K562 (cell line): ENCODE results near the gene FTH1. TPM values are rescaled to one million over a fixed set of nuclear protein-coding genes. Genes with fewer than 3 reads are reported as not detected.

Source experiments
- ADNP ChIP-seq: fragments of 200-800 bp; sonication (Bioruptor generic); IDR thresholded peaks from 2 replicates; pipeline ENCODE4 v1.6.1; 2016; ENCODE audit warnings: missing genetic modification characterization, missing compliant biosample characterization
- ATF3 ChIP-seq, 2 experiments: fragments of 450-650 bp in 1 of 2; sonication (generic) in 1 of 2; formaldehyde crosslinking in 1 of 2; IDR thresholded peaks in 1 of 2; conservative IDR thresholded peaks in 1 of 2; 2 replicates each; pipeline versions ENCODE4 v1.6.1 to v1.8.1; 2016 to 2023; ENCODE audit warnings: mild to moderate bottlenecking in 2 of 2, moderate library complexity in 2 of 2, inconsistent platforms in 1 of 2, missing genetic modification reagents in 1 of 2
- BCOR ChIP-seq: fragments of 450-650 bp; IDR thresholded peaks from 2 replicates; pipeline ENCODE4 v1.6.1; 2016
- CBFA2T2 ChIP-seq: fragments of 450-650 bp; conservative IDR thresholded peaks from 2 replicates; pipeline ENCODE4 v1.6.1; 2017; ENCODE audit warnings: mild to moderate bottlenecking
- CREM ChIP-seq: IDR thresholded peaks from 2 replicates; pipeline ENCODE4 v1.6.1; 2014; ENCODE audit warnings: antibody characterized with exemption, low read depth
- CTBP1 ChIP-seq: fragments of 450-650 bp; IDR thresholded peaks from 2 replicates; pipeline ENCODE4 v1.6.1; 2016; ENCODE audit warnings: borderline replicate concordance
- E2F5 ChIP-seq: sonication (generic); formaldehyde crosslinking; IDR thresholded peaks from 2 replicates; pipeline ENCODE4 v1.8.0; 2022; ENCODE audit warnings: mild to moderate bottlenecking, missing genetic modification reagents
- ETV5 ChIP-seq: sonication (generic); formaldehyde crosslinking; IDR thresholded peaks from 2 replicates; pipeline ENCODE4 v1.4.0; 2020; ENCODE audit warnings: low read depth, mild to moderate bottlenecking, missing genetic modification reagents
- HDAC1 ChIP-seq, 2 experiments: fragments of 450-650 bp; IDR thresholded peaks; 2 replicates each; pipeline ENCODE4 v1.6.1; 2016 to 2017; ENCODE audit warnings: inconsistent platforms in 1 of 2, mild to moderate bottlenecking in 1 of 2, moderate library complexity in 1 of 2
- HDAC2 ChIP-seq: fragments of 450-650 bp; IDR thresholded peaks from 2 replicates; pipeline ENCODE4 v1.6.1; 2016; ENCODE audit warnings: mild to moderate bottlenecking
- HMGN3 ChIP-seq: IDR thresholded peaks from 2 replicates; pipeline ENCODE4 v1.6.1; 2011; ENCODE audit warnings: borderline replicate concordance, low read depth, mild to moderate bottlenecking, mixed read lengths, low read length; ENCODE audit not compliant: insufficient read length; ENCODE audit errors: extremely low read depth
- KDM5B ChIP-seq: fragments of 200-600 bp; sonication (generic); IDR thresholded peaks from 2 replicates; pipeline ENCODE4 v1.6.1; 2012; ENCODE audit warnings: low read depth, mild to moderate bottlenecking, moderate library complexity, low read length, control low read depth, inconsistent platforms; ENCODE audit not compliant: insufficient replicate concordance
- KLF6 ChIP-seq: fragments of 250-450 bp; sonication (Bioruptor Pico); IDR thresholded peaks from 2 replicates; pipeline ENCODE4 v1.4.0; 2020; ENCODE audit warnings: mild to moderate bottlenecking, moderate library complexity, borderline replicate concordance
- MEIS2 ChIP-seq: fragments of 450-650 bp; IDR thresholded peaks from 2 replicates; pipeline ENCODE4 v1.6.1; 2014; ENCODE audit warnings: mild to moderate bottlenecking; ENCODE audit not compliant: partially characterized antibody
- NFE2 ChIP-seq: IDR thresholded peaks from 2 replicates; pipeline ENCODE4 v1.6.1; 2014; ENCODE audit warnings: antibody characterized with exemption, low read depth
- PRDM10 ChIP-seq: fragments of 450-650 bp; IDR thresholded peaks from 2 replicates; pipeline ENCODE4 v1.6.1; 2018; ENCODE audit not compliant: partially characterized antibody
- SMARCA4 ChIP-seq: fragments of 450-650 bp; IDR thresholded peaks from 2 replicates; pipeline ENCODE4 v1.6.1; 2016
- SUPT5H ChIP-seq: fragments of 450-650 bp; IDR thresholded peaks from 2 replicates; pipeline ENCODE4 v1.6.1; 2016
- THRA ChIP-seq: fragments of 450-650 bp; IDR thresholded peaks from 2 replicates; pipeline ENCODE4 v1.6.1; 2017; ENCODE audit warnings: mild to moderate bottlenecking, moderate library complexity
- ZFX ChIP-seq: sonication (generic); formaldehyde crosslinking; IDR thresholded peaks from 2 replicates; pipeline ENCODE4 v1.8.0; 2022; ENCODE audit warnings: mild to moderate bottlenecking, missing genetic modification reagents, moderate library complexity
- ZNF140 ChIP-seq: fragments of 250-450 bp; sonication (Bioruptor Pico); IDR thresholded peaks from 2 replicates; pipeline ENCODE4 v1.8.0; 2021; ENCODE audit warnings: moderate library complexity, mild to moderate bottlenecking, inconsistent platforms
- ZNF263 ChIP-seq: sonication (generic); formaldehyde crosslinking; IDR thresholded peaks from 2 replicates; pipeline ENCODE4 v1.8.0; 2022; ENCODE audit warnings: mild to moderate bottlenecking, missing genetic modification reagents, borderline replicate concordance
- polyA plus RNA-seq, 8 experiments: library from polyadenylated mRNA; depleted of rRNA in 4 of 8; stranded (reverse) in 5 of 8; unstranded in 3 of 8; fragments of >200 nt; fragmentation: Nextera tagmentation in 2 of 8; fragmentation: Illumina TruSeq in 1 of 8; extraction: Ambion mirVana in 2 of 8; extraction: Trizol in 1 of 8; gene quantifications; 2 replicates each; pipeline versions ENCODE4 v1.2.1 to v1.2.3, GENCODE V29; 2011 to 2014; ENCODE audit warnings: inconsistent platforms in 1 of 8, missing spikeins in 1 of 8
- total RNA-seq, 7 experiments: library from RNA; depleted of rRNA in 6 of 7; stranded (reverse); fragments of >200 nt in 6 of 7; fragmentation: Illumina TruSeq in 2 of 7; extraction: Trizol in 2 of 7; gene quantifications; 2 replicates each; pipeline versions ENCODE4 v1.2.1 to v1.2.3, GENCODE V29; 2011 to 2021; ENCODE audit warnings: low replicate concordance in 1 of 7

The FTH1 gene
- total and polyA plus RNA-seq, 9 of the 15 experiments (the other 6 are each of a cell fraction or from before 2014, with no cell fraction given): 370 to 3,146 (median 802) TPM

GRCh38 chr11:61954106-61954850 is 13.2 kb downstream of the FTH1 start (continued):
- TF ChIP-seq KLF6 (CRISPR knock-in tag): no peak
- 0 out of 2 replicates have a peak, but pooled peaks have one; percentile 11 for TF ChIP-seq CTBP1
- TF ChIP-seq ETV5: no peak
- no peak for TF ChIP-seq THRA
- TF ChIP-seq HDAC1 (IDR thresholded peaks at IDR 0.05): no peak
- TF ChIP-seq ZNF263 (CRISPR knock-in tag): no peak
- peak; percentile 27; the same call in 1 of the 2 replicates for TF ChIP-seq HDAC2
- TF ChIP-seq ATF3 (IDR thresholded peaks at IDR 0.05): no peak
- TF ChIP-seq ATF3 (CRISPR knock-in tag; conservative IDR thresholded peaks at IDR 0.05): no peak
- no peak for TF ChIP-seq PRDM10
- TF ChIP-seq NFE2: peak; percentile 91
- TF ChIP-seq HMGN3: no peak
- no peak for TF ChIP-seq E2F5 (CRISPR knock-in tag)
- peak; percentile 49 for TF ChIP-seq CREM
- TF ChIP-seq ZNF140 (CRISPR knock-in tag): no peak
- TF ChIP-seq SUPT5H: no peak
- TF ChIP-seq BCOR: peak; percentile 72; the same call in 1 of the 2 replicates
- no peak for TF ChIP-seq CBFA2T2
- TF ChIP-seq KDM5B: no peak
- no peak; the same call in 1 of the 2 replicates for TF ChIP-seq ZFX (CRISPR knock-in tag)
- no peak for TF ChIP-seq ADNP
- peak; percentile 15; the same call in 1 of the 2 replicates for TF ChIP-seq SMARCA4
- TF ChIP-seq MEIS2: peak; percentile 91
